GM12878 (cell line): ENCODE measurements around the gene BICC1.

Experiments
- CBFB ChIP-seq: IDR thresholded peaks from 2 replicates; pipeline ENCODE4 v1.6.1; 2016; ENCODE audit warnings: antibody characterized with exemption, low read depth
- GABPA ChIP-seq: IDR thresholded peaks from 2 replicates; pipeline ENCODE4 v1.6.1; 2014; ENCODE audit warnings: antibody characterized with exemption, low read depth, mild to moderate bottlenecking, inconsistent platforms
- SIN3A ChIP-seq: IDR thresholded peaks from 2 replicates; pipeline ENCODE4 v1.6.1; 2012; ENCODE audit warnings: low read depth, low read length, improper control_type of control experiment
- SPI1 ChIP-seq: IDR thresholded peaks from 2 replicates; pipeline ENCODE4 v1.6.1; 2011; ENCODE audit warnings: low read depth, mild to moderate bottlenecking, low read length, moderate library complexity, borderline replicate concordance; ENCODE audit not compliant: insufficient read depth

- TF ChIP-seq SPI1: no peak
- no peak for TF ChIP-seq CBFB
- no peak for TF ChIP-seq SIN3A
- no peak for TF ChIP-seq GABPA
These were observed 161.6 kb downstream of the BICC1 start for GRCh38 chr10:58674251-58674650.
